Common myeloid progenitor, CD34-positive (primary cell): ENCODE results near the gene PKHD1.
"Not testable (repeated sequence)": the region's sequence is repeated elsewhere in the genome, so short reads cannot be mapped to it uniquely, and the experiment has no call there.

Experiments
- CTCF ChIA-PET: fragments of 350-600 bp; sonication (Branson Sonifier 250); formaldehyde crosslinking; loops from one replicate; lab custom pipeline; 2021; ENCODE audit warnings: antibody characterized with exemption; lab: Charles Lee
- POLR2A ChIA-PET: fragments of 350-600 bp; sonication (Branson Sonifier 250); formaldehyde crosslinking; loops from one replicate; lab custom pipeline; 2021; ENCODE audit warnings: antibody characterized with exemption; lab: Charles Lee
- DNase-seq, 3 donors: peaks; one replicate each; pipeline versions ENCODE4 v3.0.0 to v3.0.0-alpha.2; 2013
- H3K27ac ChIP-seq, 2 experiments: 1 replicate in 1 of 2; 2 replicates in 1 of 2; pipeline ENCODE4 v1.7.0; 2013; ENCODE audit warnings: inconsistent platforms in 2 of 2, low read length in 2 of 2, mild to moderate bottlenecking in 2 of 2, low read depth in 1 of 2, moderate library complexity in 1 of 2; ENCODE audit not compliant: severe bottlenecking in 2 of 2, insufficient read depth in 1 of 2, poor library complexity in 1 of 2
- H3K27me3 ChIP-seq, 5 experiments: replicated peaks in 2 of 5; 1 replicate in 3 of 5; 2 replicates in 2 of 5; pipeline versions ENCODE4 v1.6.1 to v1.7.0; 2013; ENCODE audit warnings: low read length in 4 of 5, mild to moderate bottlenecking in 2 of 5, moderate library complexity in 2 of 5, inconsistent platforms in 1 of 5; ENCODE audit not compliant: insufficient read depth in 5 of 5, control insufficient read depth in 4 of 5
- H3K36me3 ChIP-seq, 4 experiments: 1 replicate in 2 of 4; 2 replicates in 2 of 4; pipeline versions ENCODE4 v1.6.1 to v1.7.0; 2013; ENCODE audit warnings: low read length in 3 of 4, control low read depth in 1 of 4, mild to moderate bottlenecking in 1 of 4; ENCODE audit not compliant: control insufficient read depth in 4 of 4, insufficient read depth in 4 of 4
- H3K4me1 ChIP-seq, 4 experiments: 1 replicate in 3 of 4; 2 replicates in 1 of 4; pipeline versions ENCODE4 v1.6.1 to v1.7.1; 2013; ENCODE audit warnings: low read length in 3 of 4, mild to moderate bottlenecking in 3 of 4, control low read depth in 1 of 4, inconsistent platforms in 1 of 4, moderate library complexity in 1 of 4; ENCODE audit not compliant: control insufficient read depth in 4 of 4, insufficient read depth in 4 of 4; ENCODE audit errors: control extremely low read depth in 1 of 4
- H3K4me3 ChIP-seq, 7 experiments: 1 replicate in 4 of 7; 2 replicates in 3 of 7; pipeline versions ENCODE4 v1.5.1 to v1.7.0; 2013; ENCODE audit warnings: mild to moderate bottlenecking in 7 of 7, low read length in 6 of 7, moderate library complexity in 6 of 7, inconsistent platforms in 2 of 7, low read depth in 2 of 7, control low read depth in 1 of 7; ENCODE audit not compliant: insufficient read depth in 4 of 7, control insufficient read depth in 1 of 7; ENCODE audit errors: extremely low read depth in 1 of 7
- H3K9me3 ChIP-seq, 5 experiments: 1 replicate in 4 of 5; 2 replicates in 1 of 5; pipeline versions ENCODE4 v1.6.1 to v1.7.1; 2013; ENCODE audit warnings: low read length in 4 of 5, mild to moderate bottlenecking in 2 of 5, inconsistent platforms in 1 of 5, low read depth in 1 of 5, moderate library complexity in 1 of 5; ENCODE audit not compliant: control insufficient read depth in 4 of 5, insufficient read depth in 2 of 5; ENCODE audit errors: control extremely low read depth in 1 of 5
- WGBS: methylation state at CpG from one replicate; pipeline ENCODE4 v1.1.5; 2013; ENCODE audit not compliant: insufficient coverage; 5-methylcytosine and 5-hydroxymethylcytosine counted together

PKHD1 gene

GRCh38 chr6:51854876-51855275, 232.5 kb downstream of the PKHD1 start:
- Histone ChIP-seq H3K9me3 (no peaks in the 10 kb centered on the region), H3K4me3 (no peak overlapping the region), H3K27me3 (peaks cover 0 to 3% (median 0%) of the 10 kb centered on the region in 5 experiments), H3K27ac (no peak overlapping the region), H3K36me3 (no peaks in the 10 kb centered on the region), H3K4me1 (no peaks in the 10 kb centered on the region)
- 89% methylated on average over 10 of the region's 16 CpGs for WGBS
- ChIA-PET CTCF (interaction anchor here (0.7 to 2.7 kb wide), 9 partner anchors 15 to 1036 kb away, joined by 3 to 23 read pairs (median 3); partner anchors contain the start of gene TFAP2B), POLR2A (no interaction called here)
- DNase-seq = no peak

GRCh38 chr6:51854347-51854746, 233.1 kb downstream of the PKHD1 start:
- H3K4me3 ChIP-seq = no peak overlapping the region
- no peaks in the 10 kb centered on the region for H3K36me3 ChIP-seq
- POLR2A ChIA-PET = no interaction called here
- H3K9me3 ChIP-seq = no peaks in the 10 kb centered on the region
- 93% methylated on average over 7 of the region's 7 CpGs for WGBS
- H3K27ac ChIP-seq = no peak overlapping the region
- DNase-seq = no peak
- peaks cover 0 to 3% (median 0%) of the 10 kb centered on the region in 5 experiments for H3K27me3 ChIP-seq
- CTCF ChIA-PET = interaction anchor here (0.7 to 2.7 kb wide), 9 partner anchors 14 to 1036 kb away, joined by 3 to 23 read pairs (median 3); partner anchors contain the start of gene TFAP2B
- H3K4me1 ChIP-seq = no peaks in the 10 kb centered on the region

GRCh38 chr6:51853109-51853508, 234.3 kb downstream of the PKHD1 start:
- POLR2A ChIA-PET, H3K9me3 ChIP-seq, H3K4me1 ChIP-seq, DNase-seq, H3K4me3 ChIP-seq, H3K27ac ChIP-seq, H3K36me3 ChIP-seq, H3K27me3 ChIP-seq: not testable (repeated sequence)
- CTCF ChIA-PET = interaction anchor here (0.9 kb wide), 1 partner anchor 115 kb away, joined by 3 read pairs; no protein-coding TSS in a partner anchor
- no CpG with 5 or more reads among the region's 1 CpG for WGBS

- H3K36me3 ChIP-seq = no peaks in the 10 kb centered on the region
- H3K4me1 ChIP-seq = no peaks in the 10 kb centered on the region
- no peak overlapping the region for H3K27ac ChIP-seq
- H3K4me3 ChIP-seq = no peak overlapping the region
- no peak for DNase-seq
- no peaks in the 10 kb centered on the region for H3K9me3 ChIP-seq
- 97% methylated on average over 2 of the region's 2 CpGs for WGBS
- H3K27me3 ChIP-seq = peaks cover 0 to 5% (median 3%) of the 10 kb centered on the region in 5 experiments
- CTCF ChIA-PET = no interaction called here
- POLR2A ChIA-PET = no interaction called here
These were observed 240.9 kb downstream of the PKHD1 start for GRCh38 chr6:51846531-51846930.

GRCh38 chr6:51844336-51844735, 243.1 kb downstream of the PKHD1 start:
- POLR2A ChIA-PET = no interaction called here
- CTCF ChIA-PET = no interaction called here
- DNase-seq = no peak
- Histone ChIP-seq H3K4me3 (no peak overlapping the region), H3K9me3 (no peaks in the 10 kb centered on the region), H3K4me1 (no peaks in the 10 kb centered on the region), H3K36me3 (no peaks in the 10 kb centered on the region), H3K27me3 (peaks cover 0 to 10% (median 3%) of the 10 kb centered on the region in 5 experiments), H3K27ac (no peak overlapping the region)
- WGBS = 80% methylated on average over 3 of the region's 3 CpGs

- H3K4me1 ChIP-seq = no peaks in the 10 kb centered on the region
These were observed 243.9 kb downstream of the PKHD1 start for GRCh38 chr6:51843456-51844056.

GRCh38 chr6:51842804-51843378, 244.5 kb downstream of the PKHD1 start:
- CTCF ChIA-PET = no interaction called here
- peaks cover 0 to 12% (median 3%) of the 10 kb centered on the region in 5 experiments for H3K27me3 ChIP-seq
- POLR2A ChIA-PET = no interaction called here
- no peaks in the 10 kb centered on the region for H3K36me3 ChIP-seq
- no peak for DNase-seq
- H3K9me3 ChIP-seq = no peaks in the 10 kb centered on the region
- no peaks in the 10 kb centered on the region for H3K4me1 ChIP-seq
- WGBS = 91% methylated on average over 7 of the region's 8 CpGs
- no peak overlapping the region for H3K4me3 ChIP-seq
- H3K27ac ChIP-seq = no peak overlapping the region

More at GRCh38 chr6:51843456-51844056, 243.9 kb downstream of the PKHD1 start:
- ChIA-PET POLR2A (no interaction called here), CTCF (no interaction called here)
- DNase-seq = no peak
- Histone ChIP-seq H3K27ac (no peak overlapping the region), H3K9me3 (no peaks in the 10 kb centered on the region), H3K27me3 (peaks cover 0 to 10% (median 3%) of the 10 kb centered on the region in 5 experiments), H3K36me3 (no peaks in the 10 kb centered on the region), H3K4me3 (no peak overlapping the region)
- WGBS = 86% methylated on average over 4 of the region's 5 CpGs
